Gastrocnemius medialis (tissue), 4 donors: ENCODE results near the gene SNX24.

Source experiments
- POLR2A ChIP-seq, 2 donors: fragments of 450-650 bp; IDR thresholded peaks; one replicate each; pipeline ENCODE4 v1.6.1; 2017; ENCODE audit warnings: antibody characterized with exemption in 2 of 2, mild to moderate bottlenecking in 2 of 2, moderate library complexity in 2 of 2
- TF ChIP-seq, protein P1 (sequence below), 5 experiments: fragments of 450-650 bp in 3 of 5; fragments of 200-600 bp in 2 of 5; sonication (generic) in 2 of 5; IDR thresholded peaks in 4 of 5; conservative IDR thresholded peaks in 1 of 5; 1 replicate in 4 of 5; 2 replicates in 1 of 5; pipeline ENCODE4 v1.5.1; 2016 to 2019; ENCODE audit warnings: antibody characterized with exemption in 5 of 5, mild to moderate bottlenecking in 3 of 5, moderate library complexity in 3 of 5

DNA sequence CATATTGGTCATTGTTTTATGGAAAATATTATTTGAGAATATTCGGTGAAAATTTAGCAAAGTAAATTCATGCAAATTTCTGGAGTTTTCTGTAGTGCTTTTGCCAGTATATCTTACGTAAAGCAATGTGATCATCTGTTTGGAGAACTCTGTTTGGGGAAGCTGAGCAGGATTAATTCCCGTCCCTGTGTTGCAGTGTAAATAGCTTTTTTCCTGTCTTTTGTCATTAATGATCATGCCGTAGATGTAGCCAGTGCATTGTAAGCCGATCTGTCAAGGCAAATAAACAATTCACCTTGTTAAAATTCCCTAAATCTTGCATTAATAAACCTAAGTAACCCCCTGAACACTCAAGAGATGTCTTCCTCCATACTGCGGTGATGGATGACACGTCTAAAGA is 151.9 kb downstream of the SNX24 start:
- TF ChIP-seq, protein P1, sequence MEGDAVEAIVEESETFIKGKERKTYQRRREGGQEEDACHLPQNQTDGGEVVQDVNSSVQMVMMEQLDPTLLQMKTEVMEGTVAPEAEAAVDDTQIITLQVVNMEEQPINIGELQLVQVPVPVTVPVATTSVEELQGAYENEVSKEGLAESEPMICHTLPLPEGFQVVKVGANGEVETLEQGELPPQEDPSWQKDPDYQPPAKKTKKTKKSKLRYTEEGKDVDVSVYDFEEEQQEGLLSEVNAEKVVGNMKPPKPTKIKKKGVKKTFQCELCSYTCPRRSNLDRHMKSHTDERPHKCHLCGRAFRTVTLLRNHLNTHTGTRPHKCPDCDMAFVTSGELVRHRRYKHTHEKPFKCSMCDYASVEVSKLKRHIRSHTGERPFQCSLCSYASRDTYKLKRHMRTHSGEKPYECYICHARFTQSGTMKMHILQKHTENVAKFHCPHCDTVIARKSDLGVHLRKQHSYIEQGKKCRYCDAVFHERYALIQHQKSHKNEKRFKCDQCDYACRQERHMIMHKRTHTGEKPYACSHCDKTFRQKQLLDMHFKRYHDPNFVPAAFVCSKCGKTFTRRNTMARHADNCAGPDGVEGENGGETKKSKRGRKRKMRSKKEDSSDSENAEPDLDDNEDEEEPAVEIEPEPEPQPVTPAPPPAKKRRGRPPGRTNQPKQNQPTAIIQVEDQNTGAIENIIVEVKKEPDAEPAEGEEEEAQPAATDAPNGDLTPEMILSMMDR (IDR thresholded peaks at IDR 0.05 in 4 of 5, conservative IDR thresholded peaks at IDR 0.05 in 1 of 5), result no peak
- TF ChIP-seq POLR2A (IDR thresholded peaks at IDR 0.05), result no peak
